Activated CD4-positive, alpha-beta T cell treated with anti-CD3 and anti-CD28 coated beads, Interleukin-2, amount 50 U/mL, for 48 hours (primary cell): ENCODE data around the gene IFIT1.
"Not testable (repeated sequence)": the region's sequence is repeated elsewhere in the genome, so short reads cannot be mapped to it uniquely, and the experiment has no call there.

Experiments
- DNase-seq, 2 experiments: peaks; one replicate each; pipeline ENCODE4 v3.0.0-alpha.2; 2020

The IFIT1 gene

DNA sequence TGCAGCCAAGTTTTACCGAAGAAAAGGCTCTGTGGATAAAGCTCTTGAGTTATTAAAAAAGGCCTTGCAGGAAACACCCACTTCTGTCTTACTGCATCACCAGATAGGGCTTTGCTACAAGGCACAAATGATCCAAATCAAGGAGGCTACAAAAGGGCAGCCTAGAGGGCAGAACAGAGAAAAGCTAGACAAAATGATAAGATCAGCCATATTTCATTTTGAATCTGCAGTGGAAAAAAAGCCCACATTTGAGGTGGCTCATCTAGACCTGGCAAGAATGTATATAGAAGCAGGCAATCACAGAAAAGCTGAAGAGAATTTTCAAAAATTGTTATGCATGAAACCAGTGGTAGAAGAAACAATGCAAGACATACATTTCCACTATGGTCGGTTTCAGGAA lies 10.6 kb downstream of the IFIT1 start:
- no peak for DNase-seq

GRCh38 chr10:89404104-89405047 lies 12.0 kb downstream of the IFIT1 start:
- DNase-seq, result no peak

DNA sequence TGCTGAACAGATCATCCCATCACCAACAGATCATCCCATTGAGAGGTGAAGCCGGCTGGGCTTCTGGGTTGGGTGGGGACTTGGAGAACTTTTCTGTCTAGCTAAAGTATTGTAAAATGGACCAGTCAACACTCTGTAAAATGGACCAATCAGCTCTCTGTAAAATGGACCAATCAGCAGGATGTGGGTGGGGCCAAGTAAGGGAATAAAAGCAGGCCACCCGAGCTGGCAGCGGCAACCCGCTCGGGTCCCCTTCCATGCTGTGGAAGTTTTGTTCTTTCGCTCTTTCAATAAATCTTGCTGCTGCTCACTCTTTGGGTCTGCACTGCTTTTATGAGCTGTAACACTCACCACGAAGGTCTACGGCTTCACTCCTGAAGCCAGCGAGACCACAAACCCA lies 13.8 kb downstream of the IFIT1 start:
- DNase-seq, result not testable (repeated sequence)

GRCh38 chr10:89407792-89408191 lies 15.4 kb downstream of the IFIT1 start:
- DNase-seq, result not testable (repeated sequence)

DNA sequence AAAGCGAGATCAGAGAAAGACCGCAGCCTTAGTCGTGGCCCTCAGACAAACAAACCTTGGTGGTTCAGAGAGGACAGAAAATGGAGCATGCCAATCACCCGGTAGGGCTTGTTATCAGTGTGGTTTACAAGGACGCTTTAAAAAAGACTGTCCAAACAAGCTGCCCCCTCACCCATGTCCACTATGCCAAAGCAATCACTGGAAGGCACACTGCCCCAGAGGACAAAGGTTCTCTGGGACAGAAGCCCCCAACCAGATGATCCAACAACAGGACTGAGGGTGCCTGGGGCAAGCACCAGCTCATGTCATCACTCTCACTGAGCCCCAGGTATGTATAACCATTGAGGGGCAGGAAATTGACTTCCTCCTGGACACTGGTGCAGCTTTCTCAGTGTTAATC lies 16.9 kb downstream of the IFIT1 start:
- not testable (repeated sequence) for DNase-seq

GRCh38 chr10:89410551-89410950 lies 18.1 kb downstream of the IFIT1 start:
- DNase-seq, result not testable (repeated sequence)

GRCh38 chr10:89411135-89411534 lies 18.7 kb downstream of the IFIT1 start:
- DNase-seq, result not testable (repeated sequence)

- DNase-seq, result peak in 1 of 2 experiments; percentile 29
Measured at GRCh38 chr10:89412276-89412675, 19.9 kb downstream of the IFIT1 start.

- DNase-seq, result no peak
Measured at GRCh38 chr10:89413398-89413912, 21.0 kb downstream of the IFIT1 start.

- DNase-seq, result peak; percentile 55 to 61
Measured at GRCh38 chr10:89414146-89414878, 21.9 kb downstream of the IFIT1 start, which contains the start of gene IFIT5. Gene IFIT5 (plus strand): TSS chr10:89414568. CDS start chr10:89414799, 231 bp downstream.

DNA sequence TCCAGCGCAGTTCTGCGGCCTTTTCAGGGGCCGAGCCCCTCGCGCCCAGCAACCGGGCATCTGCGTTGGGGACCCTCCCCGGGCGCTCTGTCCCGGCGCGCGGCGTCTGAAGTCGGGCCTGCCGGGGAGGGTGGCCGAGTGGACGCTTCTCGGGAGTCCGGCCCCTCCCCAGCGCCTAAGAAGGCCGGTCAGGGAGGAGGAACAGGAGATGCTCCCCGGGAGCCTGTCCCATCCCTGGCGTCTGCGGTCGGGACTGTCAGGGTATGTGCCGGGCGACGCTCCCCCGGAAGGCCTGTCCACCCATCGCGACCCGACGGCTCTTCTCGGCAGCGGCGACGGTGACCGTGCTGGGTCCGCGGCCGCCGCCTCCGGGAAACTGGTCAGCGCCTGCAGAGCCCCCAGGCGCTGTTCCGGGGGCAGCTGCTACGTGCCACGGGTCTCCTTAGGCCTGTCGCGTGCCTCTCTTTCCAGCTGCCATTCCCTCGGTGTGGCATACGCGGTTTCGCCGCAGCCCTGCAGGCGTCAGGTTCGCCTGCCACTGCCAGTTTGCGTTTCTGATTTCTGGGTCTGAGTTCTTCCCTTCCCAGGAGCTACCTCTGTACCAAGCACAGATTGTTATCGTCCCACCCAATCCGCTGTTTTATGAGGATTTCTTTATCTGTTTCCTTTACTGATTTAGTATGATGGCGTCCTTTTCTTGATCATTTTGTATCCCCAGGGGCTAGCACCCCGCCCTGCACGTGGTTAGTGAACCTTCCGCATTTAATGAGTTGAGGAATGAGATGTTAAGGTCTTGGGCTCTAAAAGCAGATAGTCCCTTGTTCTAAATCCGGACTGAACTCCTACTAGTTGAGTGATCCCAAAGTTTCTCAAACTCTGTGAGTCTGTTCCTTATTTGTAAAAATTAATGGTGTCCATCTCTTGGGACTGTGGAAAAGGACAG lies 22.7 kb downstream of the IFIT1 start:
- DNase-seq, result peak; percentile 34 to 43

DNA sequence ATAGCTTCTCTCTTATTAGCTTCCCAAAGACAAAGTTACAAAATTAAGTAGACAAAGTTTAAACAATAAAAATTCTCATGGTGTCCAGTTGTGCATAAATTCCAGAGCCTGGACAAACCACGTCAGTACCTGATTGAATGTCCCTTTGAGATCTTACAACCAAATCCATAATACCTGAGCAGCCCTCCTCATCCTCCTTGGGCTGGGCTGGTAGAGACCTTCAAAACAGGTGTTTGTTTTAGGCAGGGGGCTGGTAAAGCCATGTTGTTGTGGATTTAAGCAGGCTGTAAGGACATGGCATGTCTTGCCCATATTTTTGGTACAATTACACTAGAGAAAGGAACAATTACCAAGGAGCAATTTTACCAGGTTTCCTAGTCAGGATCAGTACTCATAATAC lies 24.0 kb downstream of the IFIT1 start:
- no peak for DNase-seq

- DNase-seq, result no peak
Measured at GRCh38 chr10:89419548-89419947, 27.1 kb downstream of the IFIT1 start.

GRCh38 chr10:89421018-89421476 lies 28.6 kb downstream of the IFIT1 start:
- DNase-seq, result no peak

DNA sequence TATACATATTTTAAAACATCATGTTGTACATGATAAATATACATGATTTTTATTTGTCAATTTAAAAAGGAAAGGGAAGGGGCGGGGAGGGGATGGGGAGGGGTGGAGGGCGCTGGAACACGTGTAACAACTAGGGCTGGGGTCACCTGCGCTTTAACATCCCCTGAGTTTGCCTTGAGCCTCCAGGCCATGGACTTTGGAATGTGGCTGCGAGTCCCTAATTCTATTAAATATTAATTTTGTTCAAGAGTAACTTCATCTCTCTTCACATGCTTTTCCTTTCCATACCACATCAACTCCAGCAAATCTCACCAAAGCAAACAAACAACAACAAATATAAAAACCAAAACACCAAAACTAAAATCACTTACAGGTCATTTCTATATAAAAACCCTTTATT lies 32.6 kb downstream of the IFIT1 start:
- no peak for DNase-seq

GRCh38 chr10:89426230-89426868 lies 33.9 kb downstream of the IFIT1 start:
- no peak for DNase-seq

DNA sequence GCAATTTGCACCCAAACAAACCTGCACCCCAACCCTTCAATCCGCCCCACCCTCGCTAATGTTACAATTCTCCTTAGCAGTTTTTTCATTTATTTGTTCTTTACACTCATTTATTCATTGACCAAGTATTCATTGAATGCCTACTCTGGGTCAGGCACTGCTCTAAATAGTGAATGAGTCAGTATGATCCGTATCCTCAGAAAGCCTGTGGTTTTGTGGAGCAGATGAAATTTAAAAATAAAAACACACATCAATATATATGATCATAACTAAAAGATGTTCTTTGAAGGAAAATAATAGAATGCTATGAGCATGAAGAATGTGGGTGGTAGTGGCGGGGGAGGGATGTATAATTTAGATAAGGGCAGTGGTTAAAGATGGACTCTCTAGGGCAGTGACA lies 35.2 kb downstream of the IFIT1 start:
- DNase-seq, result no peak

GRCh38 chr10:89428877-89429276 lies 36.5 kb downstream of the IFIT1 start:
- DNase-seq, result no peak

DNA sequence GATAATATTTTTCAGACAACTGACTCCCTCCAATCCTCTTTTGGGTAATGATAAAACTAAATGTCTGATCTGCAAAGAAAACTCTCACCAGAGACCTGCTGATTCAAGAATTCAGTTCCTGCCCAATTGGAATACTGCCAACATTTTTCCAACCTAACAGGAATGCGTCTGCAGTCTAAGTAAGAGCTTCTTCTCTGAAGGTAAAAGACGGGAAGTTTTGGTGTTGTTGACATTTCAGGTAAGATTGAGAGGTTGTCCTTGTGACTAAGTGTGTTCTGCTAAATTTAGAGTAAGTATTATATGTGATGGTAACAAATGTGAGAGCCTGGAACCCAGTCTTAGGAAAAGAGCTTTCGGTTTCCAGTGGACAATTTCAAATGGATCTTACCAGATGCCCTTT lies 39.6 kb downstream of the IFIT1 start:
- DNase-seq, result no peak

DNA sequence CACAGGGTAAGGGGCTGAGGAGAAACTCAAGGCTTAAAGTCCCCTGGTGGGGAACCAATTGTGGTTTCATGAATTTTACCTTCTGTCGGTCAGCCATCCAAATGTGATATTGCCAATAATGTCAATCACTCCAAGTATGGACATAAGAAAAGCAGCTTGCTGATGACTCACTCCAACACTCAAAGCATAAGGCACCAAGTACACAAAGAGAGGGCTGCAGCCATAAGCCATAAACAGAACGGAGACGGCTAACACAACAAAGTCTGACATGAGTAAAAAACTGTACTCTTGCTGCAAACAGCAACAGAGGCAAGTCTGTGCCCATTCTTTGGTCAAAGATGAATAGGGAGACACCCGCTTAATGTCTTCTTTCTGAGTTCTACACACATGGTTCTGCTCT lies 46.1 kb downstream of the IFIT1 start:
- no peak for DNase-seq

GRCh38 chr10:89440226-89441009 lies 48.0 kb downstream of the IFIT1 start:
- DNase-seq, result no peak
